HG03196 (cell line): ENCODE results near the gene ACTA2.
A peak's percentile ranks its signal among the peaks of the same experiment; 100 is the strongest.

ENCODE experiments used
- ATAC-seq: cut with Tn5 transposase; IDR thresholded peaks from one replicate; pipeline ENCODE4 v1.9.1; 2021; ENCODE audit not compliant: unreplicated experiment

Gene ACTA2

DNA sequence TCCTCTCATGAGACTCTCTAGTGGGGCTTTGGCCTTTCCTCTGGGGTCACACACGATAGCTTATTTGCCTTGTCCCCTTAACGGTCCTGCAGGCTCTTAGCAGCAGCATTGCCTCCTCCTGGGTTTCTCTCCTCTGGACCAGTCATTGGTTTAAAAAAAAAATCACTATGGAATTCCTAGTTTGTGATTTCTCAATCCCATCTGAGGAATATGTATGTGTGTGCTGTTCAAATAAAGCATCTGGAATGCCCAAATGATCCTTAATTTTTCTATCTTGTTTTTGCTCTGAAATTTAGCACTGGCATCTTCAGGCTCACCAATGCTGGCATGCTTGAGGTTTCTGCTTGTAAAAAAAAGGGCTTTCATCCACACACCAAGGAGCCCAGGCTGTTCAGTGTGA is 30.5 kb downstream of the ACTA2 start:
- no peak for ATAC-seq

DNA sequence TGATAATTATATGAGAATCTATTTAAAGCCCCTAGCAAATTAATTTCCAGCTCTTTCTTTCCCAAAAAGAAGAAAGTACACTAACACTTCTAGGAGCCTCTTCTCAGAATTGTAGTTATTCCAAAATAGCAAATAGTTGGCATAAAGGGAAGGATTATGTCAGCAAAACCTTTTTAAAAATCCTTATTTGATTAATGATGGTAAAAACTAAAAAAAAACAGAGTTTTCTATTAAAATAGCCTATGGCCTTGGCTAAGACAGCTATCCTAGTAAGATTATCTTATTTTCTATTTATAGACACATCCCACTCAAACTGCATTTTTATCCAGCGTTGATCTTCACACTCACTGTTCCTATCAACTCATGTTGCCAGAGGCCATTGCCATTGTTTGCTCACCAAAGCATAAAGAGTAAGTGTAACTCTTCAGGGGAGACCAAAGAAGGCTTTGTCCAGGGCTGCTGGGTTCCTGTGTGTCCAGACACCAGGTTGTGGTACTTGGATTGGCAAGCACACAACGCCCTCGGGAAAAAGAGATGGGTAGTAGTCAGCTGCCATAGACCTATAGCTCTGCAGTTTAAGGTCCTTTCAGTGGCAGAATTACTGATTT is 31.5 kb downstream of the ACTA2 start:
- no peak for ATAC-seq

DNA sequence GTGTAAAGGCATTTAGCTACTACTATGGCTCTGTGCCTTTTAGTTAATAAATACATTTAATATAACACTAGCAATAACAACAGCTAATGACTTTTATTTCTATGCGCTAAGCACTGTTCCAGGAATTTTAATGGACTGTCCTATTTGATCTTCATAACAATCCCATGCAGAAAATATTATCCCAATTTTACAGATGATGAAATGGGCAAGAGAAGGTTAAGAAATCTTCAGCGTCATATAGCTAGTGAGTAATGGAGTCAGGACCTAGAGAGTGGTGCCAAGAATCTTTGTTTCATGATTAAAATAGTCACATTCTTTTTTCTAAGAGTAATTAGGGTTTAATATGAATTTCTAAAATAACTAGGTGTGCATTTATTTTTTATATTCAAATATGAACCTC is 32.4 kb downstream of the ACTA2 start:
- ATAC-seq, result no peak

DNA sequence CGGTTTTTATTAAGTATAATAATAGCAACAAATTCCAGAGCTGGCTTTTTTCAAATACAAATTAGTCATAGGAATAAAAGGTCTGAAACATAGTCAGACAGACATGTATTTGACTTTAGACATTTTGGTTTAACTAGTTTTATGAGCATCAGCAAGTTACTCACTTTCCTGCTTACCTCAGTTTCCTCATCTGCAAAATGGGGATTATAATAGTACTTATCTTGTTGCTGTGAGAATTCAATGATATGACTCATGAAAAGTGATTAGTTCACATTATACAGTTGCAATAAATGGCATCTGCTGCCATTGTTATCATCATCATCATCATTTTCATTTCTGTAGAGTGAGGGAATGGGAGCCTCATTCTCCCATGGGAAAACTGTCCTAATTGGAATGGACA is 33.5 kb downstream of the ACTA2 start:
- no peak for ATAC-seq

DNA sequence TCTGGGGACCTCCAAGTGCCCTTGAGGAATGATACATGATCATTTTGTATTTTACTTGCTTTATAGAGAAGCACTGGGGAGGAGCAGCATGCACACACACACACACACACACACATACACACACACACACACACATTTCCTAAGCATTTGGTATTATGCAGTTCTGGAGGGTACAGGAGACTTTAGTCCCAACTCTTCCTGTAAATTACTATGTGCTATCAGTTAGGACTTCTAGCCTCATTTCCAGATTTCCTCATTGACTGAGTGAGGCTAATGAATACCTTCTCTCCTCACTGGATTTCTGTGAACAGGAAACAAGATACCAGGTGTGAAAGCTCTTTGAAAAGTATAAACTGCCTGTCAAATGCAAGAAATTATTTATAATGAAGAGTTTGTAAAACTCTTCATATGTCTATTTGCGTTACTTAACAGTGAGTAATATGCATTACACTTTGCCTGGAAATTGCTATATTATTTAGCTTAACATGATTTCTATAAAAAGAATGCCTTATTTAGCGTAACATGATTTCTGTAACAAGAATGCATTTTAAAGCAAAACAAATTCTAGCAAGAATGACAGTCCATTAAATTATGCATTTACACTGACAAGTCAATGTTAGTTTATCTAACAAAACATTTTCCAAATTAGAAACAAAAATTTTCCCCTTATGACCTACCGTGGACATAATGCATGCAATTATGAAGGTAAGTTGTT is 34.2 kb downstream of the ACTA2 start:
- no peak for ATAC-seq

DNA sequence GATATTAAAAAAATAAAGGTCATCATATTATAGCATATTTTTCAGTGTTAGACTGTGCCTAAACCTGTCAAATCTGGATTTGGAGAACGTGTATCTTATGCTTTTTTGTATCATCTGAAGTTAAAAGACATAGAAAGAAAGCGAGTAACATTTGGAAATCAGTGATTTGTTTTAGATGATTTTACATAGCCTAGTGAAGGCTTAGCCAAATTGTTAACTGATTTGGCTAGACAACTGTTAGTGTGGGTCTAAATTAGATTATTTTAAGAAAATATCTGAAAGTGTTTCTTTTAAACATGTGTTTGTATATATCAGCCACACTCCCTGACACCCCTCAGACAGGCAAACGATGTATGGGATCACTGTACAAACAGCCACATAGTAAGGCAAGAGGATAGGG is 35.6 kb downstream of the ACTA2 start:
- ATAC-seq, result no peak

DNA sequence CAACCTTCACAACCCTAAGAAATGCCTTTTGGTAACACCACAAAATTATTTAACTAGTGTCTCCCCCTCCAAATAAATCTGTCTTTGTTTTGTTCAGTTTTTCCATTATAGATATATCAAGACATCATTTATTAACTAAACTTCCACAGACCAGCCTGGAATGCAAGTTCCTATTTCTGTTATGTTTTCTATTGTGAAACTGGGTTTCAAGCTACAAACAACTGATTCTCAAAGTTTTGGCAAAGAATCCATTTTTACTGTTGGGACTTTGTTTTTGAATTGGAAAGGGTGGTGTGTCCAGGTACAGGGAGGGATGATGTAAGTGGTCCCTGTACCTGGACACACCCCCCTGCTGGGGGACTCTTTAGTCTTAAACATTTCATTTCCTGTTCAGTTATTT is 36.3 kb downstream of the ACTA2 start:
- ATAC-seq, result no peak

DNA sequence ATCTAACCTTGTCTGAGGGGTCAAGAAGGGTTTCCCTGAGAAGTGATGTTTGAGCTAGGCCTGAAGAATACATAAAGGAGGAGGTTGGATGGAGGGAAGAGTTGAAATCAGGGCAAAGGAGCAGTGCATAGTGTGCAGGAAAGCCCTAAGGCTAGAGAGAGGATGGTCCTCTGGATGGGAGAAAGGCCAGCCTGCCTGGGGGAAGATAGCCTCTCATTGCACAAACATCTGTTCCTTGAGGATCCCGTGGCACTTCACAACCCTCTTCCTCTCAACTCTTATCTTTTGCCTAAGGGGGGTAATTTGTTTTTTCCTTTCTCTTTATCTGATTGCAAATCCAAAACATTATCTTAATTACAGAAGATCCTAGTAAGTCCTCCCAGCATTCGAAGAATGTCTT is 36.8 kb downstream of the ACTA2 start:
- no peak for ATAC-seq

DNA sequence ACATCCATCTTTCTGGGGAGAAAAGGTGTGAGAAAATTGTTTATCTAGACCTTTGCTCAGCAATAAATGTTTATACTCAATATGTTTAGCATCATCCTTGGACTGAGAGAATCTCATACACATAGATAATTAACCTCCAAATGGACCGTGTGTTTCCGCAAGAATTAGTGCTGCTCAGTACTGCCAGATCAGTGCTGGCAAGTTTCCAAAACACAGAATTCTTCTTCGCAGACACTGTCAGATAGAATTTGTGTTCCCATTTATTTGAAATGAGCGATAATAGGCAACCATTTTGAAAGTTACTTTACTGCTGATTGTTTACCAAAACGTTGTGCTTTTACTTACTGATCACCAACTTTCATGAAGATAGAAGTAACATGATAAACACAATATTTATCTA is 38.8 kb downstream of the ACTA2 start:
- ATAC-seq, result no peak

DNA sequence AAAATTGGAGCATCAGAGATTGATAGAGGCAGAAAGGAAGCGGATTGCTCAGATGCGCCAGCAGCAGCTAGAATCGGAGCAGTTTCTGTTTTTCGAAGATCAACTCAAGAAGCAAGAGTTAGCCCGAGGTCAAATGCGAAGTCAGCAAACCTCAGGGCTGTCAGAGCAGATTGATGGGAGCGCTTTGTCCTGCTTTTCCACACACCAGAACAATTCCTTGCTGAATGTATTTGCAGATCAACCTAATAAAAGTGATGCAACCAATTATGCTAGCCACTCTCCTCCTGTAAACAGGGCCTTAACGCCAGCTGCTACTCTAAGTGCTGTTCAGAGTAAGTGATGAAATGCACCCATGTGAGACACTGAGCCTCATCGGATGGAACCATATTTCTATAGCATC is 39.4 kb downstream of the ACTA2 start:
- no peak for ATAC-seq

DNA sequence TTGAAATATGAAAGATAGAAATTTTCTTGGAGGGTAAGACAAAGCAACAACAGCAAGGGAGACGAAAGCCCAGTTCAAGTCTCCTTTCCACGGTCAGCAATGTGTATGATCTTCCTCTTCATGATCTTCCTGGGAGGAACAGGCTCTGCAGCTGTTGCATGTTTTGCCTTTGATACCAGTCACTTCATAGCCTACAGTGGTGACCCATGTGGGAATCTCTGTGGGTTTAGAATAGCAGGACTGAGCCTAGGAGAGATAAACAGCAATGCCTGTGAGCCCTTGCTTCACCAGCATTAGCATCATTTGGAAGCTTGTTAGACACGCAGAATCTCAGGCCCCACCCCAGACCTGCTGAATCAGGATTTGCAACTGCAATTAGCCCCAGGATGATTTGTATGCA is 40.7 kb downstream of the ACTA2 start:
- ATAC-seq, result no peak

DNA sequence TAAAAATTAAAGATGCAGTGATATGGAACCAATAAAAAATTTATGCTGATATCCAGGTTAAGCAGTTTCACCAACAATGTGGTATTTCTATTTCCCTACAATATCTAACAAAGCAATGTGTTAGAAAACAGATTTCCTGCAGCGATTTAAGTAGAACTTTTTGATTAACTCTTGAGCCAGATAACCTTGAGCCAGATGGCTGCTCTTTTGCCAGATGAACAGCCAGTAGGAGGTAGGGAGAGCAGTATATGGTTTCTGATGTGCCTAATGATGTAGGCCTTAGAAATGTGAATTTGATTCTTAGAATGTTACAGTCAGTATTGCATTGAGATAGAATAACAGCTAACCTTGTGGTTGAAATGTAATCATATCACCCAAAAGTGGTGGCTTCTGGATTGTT is 41.5 kb downstream of the ACTA2 start:
- no peak for ATAC-seq

DNA sequence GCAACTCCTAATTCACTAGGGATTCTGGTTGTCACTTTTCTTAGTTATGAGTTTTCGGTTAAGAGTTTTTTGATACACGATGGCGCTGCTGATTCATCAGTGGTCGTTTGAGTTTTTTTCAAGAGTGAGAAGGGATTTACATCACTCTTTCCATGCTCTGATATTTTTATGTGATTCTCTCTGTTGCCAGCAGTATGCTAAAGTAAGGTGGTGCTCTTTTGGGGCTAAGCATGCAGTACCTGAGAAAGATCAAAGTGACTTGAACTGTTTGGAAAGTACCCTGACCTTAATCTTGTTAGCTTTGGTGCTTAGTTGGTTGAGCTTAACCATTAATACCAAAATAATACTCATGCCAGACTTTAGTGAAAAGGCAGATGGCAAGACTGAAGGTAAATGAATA is 44.4 kb downstream of the ACTA2 start:
- no peak for ATAC-seq

DNA sequence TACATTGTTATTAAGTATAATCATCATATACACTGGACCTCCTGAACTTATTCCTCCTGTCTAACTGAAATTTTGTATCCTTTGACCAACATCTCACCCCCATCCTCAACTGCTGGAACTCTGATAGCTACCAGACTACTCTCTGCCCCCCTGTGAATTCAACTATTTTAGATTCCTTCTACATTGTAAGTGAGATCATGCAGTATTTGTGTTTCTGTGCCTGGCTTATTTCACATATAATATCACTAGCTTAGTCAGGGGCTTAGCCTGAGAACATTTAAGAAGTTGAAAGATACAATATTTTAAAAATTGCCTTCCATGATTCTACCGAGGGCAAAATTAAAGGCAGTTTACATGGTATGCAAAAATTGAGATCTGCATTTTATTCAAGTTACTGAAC is 45.7 kb downstream of the ACTA2 start:
- ATAC-seq, result no peak

DNA sequence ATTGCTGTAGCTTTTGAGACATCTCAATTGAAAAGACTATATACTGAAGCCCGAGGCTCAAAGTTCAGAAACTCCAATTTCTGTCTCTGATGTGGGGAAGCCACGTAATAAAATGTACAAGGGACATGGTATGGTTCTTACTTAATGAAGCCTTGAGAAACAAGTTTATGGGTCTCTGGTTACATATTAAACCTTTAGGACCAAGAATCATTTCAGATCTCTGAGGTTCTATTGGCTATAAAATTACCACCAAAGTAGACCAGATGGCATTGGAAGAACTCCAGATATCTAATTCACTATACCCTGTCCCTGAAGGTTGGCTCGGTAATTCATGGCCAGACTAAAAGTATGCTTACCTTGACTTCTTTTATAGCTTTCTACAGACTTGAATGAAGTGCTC is 48.9 kb downstream of the ACTA2 start:
- ATAC-seq, result no peak

DNA sequence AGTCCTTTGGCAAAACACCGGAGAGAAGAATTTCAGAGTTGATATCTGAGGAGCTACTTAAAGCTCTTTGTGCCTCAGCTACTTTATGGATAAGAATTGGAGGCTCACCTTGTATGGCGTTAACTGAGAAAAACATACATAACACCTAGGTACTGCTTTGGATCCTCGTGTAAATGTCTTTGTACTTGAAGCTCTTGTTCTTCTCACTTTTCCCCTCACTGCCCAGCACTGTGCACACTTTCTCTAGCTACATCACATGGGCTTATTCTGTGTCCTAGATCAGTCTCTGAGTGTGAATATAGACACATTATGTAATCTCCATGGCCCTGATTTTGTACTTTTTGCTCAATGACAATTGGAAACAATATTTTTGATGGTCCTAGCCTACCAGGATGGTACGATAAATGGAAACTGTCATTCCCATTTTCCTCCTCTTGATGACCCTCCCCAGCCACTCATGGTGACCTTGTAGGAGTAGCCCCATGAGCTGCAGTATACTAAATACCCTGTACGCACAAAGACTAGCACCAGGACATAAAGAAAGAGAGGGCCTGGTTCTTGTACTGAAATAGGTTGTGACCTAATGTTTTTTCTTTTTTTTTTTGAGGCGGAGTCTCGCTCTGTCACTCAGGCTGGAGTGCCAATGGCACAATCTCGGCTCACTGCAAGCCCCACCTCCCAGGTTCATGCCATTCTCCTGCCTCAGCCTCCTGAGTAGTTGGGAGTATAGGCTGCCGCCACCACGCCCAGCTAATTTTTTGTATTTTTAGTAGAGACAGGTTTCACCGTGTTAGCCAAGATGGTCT is 50.4 kb downstream of the ACTA2 start:
- ATAC-seq, result peak; percentile 44

DNA sequence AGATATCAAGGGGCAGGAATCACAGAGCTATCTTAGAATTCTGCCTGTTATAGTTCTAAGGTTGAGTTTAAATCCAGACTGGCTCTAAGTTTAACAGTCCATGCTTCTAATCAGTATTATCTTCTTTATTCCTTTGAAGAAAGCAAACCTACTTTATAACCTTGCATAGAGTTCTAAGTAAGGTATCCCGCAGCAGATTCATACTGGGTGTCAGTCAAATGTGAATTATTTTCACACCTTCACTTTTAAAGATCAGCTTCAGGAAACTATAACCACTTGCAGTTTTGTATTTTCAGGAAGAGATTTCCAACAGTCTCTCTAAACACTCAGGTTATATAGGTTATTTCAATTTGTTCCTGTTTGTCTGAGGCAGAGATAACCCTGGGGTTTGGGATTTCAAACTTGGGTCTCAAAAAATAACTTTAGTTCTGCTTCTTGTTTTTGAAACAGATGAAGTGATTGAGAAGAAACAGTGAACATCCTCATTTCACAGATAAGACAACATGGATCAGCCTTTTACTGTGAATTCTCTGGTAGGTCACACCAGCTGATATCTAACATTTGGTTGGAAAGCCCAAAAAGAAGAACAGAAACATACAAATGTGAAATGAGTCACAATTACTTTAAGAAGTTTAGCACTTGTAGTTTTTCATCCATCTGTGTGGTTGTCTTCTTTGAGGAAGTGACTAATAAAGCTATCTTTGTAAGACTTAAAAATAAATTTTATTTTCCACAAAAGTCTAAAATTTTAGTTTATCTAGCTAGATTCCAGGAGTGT is 51.2 kb downstream of the ACTA2 start:
- ATAC-seq, result peak; percentile 73

DNA sequence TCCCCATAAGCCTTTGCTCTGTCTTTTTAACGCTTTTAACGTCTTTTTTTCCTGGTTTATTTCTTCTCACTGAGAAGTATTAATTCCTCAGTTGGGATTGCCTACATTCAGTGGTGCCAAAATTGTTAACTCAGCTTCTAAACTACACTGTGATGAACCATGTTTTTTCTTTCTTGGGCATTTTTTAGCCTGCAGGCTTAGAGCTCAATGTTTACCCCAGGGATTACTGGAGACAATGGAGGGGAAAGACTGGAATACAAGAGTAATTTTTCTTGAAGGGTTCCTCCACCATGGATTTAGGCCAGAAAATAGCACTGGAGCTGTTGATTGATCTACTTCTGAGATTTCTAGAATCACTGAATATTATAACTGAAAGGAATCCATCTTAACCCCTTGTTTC is 52.7 kb downstream of the ACTA2 start:
- no peak for ATAC-seq

DNA sequence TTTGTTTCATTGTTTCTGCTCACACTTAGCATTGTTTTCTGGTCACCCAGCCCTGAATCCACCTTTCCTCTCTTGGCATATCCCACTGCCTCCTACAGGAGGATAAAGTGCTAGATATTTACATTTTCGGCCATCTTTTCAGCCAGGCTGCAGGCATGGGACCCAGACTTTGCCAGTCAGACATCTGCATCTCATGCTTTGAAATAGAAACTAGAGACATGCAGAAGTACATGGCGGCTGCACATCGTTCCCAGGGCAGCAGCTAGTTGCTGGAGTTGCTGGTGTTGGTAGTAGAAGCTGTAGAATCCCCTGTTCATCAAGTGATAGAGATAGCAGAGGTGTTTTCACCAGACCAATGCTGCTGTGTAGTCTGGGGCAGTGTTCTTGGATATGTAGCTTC is 53.8 kb downstream of the ACTA2 start:
- no peak for ATAC-seq

DNA sequence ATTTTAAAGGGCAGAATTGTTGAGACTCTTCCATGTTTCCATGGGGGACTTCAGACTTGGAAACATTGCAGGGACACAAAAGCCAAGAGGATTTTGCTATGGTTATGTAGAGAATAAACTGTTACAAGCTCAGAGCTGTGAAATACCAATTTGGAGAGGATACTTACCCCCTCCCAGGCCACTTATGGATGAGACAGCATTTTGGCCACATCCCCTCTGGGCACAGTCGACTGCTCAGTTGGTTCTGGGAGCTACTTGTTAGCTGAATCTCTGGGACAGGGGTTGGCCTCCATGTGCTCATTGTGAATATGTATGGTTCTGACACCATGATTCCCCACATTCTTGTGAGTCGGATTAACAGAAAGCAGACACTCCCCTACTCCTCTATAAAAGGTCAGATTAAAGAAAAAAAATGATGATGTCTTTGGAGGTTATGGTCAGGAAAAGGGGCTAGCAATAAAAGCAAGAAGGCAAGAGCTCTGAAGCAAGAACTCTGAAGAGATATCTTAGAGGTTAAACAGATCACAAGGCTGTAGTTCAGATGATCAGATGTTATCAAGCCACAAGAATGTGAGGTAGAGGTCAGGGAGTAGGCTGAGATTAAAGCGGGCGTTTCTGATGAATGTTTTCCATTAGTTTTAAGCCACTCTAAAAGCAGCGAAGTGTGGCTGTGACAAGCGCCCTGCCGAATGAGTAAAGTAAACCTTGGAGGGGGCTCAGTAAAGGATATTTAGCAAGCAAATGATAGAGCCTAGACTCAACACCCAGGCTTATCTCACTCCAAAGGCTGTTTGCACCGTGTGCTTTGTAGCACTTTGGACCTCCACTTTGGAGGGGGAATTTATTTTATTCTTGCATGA is 55.3 kb downstream of the ACTA2 start:
- no peak for ATAC-seq
